GM20000 (cell line): ENCODE measurements around the gene ANKS1B.

ENCODE experiments used
- DNase-seq: peaks from one replicate; pipeline ENCODE4 v3.0.0; 2012; ENCODE audit warnings: low spot score
- TF ChIP-seq, protein P1 (sequence below): IDR thresholded peaks from 2 replicates; pipeline ENCODE4 v1.5.1; 2012; ENCODE audit warnings: mild to moderate bottlenecking, control low read depth; ENCODE audit errors: extremely low read depth, missing control alignments

The ANKS1B gene

DNA sequence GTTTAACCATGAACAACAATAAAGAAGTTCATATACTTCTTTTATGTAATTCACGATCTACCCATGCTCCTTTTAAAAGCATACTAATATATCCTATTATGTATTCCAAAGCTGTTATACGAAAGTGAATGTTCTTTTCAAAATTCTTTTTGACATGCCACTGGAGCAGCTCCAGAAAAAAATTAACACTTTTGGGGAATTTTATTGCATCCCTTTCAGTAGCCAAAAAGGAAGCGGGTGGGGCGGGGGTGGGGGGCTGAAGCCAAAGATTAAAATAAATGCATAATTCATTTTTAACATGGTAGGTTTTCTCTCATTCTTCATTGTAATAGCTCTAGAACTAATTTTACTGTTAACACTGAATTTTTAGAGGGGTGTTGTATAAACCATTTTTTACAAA, 123.0 kb downstream of the ANKS1B start:
- DNase-seq = no peak
- TF ChIP-seq, protein P1, sequence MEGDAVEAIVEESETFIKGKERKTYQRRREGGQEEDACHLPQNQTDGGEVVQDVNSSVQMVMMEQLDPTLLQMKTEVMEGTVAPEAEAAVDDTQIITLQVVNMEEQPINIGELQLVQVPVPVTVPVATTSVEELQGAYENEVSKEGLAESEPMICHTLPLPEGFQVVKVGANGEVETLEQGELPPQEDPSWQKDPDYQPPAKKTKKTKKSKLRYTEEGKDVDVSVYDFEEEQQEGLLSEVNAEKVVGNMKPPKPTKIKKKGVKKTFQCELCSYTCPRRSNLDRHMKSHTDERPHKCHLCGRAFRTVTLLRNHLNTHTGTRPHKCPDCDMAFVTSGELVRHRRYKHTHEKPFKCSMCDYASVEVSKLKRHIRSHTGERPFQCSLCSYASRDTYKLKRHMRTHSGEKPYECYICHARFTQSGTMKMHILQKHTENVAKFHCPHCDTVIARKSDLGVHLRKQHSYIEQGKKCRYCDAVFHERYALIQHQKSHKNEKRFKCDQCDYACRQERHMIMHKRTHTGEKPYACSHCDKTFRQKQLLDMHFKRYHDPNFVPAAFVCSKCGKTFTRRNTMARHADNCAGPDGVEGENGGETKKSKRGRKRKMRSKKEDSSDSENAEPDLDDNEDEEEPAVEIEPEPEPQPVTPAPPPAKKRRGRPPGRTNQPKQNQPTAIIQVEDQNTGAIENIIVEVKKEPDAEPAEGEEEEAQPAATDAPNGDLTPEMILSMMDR = no peak

DNA sequence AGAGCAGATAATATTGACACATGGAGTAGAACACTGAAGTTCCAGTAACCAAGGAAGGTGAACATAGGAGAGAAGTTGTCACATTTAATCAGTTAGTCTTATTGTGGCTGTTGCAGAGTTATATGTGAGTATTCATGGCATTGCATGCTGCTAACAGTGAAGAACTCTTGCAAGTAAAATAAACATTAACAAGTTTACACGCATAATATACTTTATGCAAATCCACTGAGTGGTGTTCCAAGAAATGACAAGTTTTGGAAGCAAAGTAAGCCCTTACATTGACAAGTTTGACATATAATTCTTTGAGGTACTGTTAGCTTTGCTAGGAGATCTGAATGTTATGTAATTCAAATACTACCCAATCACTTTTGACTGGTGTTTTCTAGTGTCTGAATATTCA, 125.6 kb downstream of the ANKS1B start:
- no peak for DNase-seq
- TF ChIP-seq, protein P1 = no peak

DNA sequence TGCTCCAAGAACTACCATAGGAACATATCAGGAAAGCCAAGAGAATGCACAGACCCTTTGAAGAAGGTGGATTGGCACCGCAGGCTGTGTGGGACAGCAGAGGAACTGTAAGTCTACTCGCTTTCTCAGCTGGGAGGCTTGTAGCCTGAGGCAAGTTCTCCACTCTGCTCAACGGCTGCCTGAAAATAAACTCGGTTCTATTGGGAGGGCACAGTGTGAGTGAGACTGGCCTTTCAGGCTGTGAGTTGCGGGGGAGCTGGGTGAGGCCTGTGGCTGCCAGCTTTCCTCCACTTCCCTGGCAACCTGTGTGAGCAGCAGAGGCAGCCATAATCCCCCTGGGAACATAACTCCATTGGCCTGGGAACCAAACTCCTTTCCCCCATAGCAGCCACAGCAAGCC, 132.1 kb downstream of the ANKS1B start:
- no peak for DNase-seq
- TF ChIP-seq, protein P1 = no peak

DNA sequence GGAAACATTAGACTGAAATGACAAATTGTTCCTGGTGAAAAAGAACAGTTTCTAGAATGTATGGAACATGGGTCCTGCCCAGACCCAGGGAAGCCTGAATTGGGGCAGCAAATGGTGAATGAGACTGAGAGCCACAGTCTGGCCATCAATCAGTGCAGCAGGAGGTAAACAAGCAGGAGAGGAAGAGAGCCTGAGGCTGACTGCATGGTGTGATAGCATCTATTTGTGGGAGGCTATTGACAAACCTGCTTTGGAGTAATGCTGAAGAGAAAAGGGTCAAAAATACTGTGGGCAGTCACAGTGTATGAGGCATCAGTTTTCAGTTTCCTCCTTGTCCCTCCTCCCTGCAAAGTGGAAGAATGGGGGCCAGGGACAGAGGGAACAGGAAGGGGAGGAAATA, 136.8 kb downstream of the ANKS1B start:
- TF ChIP-seq, protein P1 = no peak
- DNase-seq = no peak

DNA sequence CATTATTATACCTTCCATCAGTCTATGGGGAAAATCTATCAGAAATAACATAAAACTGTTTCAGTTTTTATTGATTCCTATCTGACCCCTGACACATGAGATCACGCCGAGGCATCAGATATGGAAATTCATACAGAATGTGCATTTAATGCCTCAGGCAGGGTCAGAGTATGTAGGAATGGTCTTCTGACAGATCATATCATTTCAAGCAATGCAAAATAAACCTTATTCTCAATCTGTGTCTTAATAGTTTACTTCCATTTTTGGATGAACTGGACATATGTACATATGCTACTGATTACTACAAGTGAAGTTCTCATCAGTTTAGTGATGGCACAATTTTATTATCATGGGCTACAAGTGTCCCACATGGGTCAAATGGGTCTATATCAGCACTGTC, 150.0 kb downstream of the ANKS1B start:
- no peak for DNase-seq
- TF ChIP-seq, protein P1 = no peak

DNA sequence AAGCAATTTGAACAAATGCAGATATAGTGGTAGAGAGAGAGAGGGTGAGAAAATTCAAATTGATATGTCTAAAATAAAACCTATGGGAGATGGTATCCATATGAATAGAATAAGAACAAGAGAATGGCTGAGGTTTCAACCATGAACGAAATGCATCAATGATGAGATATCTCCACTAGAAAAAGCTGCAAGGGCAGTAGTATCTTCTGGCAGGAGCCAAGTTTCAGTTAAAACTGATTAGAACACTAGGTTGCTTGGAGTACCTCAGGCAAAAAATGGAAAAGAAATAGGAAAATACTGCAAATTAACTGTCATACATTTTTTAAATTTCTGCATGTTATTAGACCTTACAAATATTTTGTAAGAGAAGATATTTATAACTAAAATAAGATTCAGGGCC, 151.3 kb downstream of the ANKS1B start:
- TF ChIP-seq, protein P1 = no peak
- DNase-seq = no peak

DNA sequence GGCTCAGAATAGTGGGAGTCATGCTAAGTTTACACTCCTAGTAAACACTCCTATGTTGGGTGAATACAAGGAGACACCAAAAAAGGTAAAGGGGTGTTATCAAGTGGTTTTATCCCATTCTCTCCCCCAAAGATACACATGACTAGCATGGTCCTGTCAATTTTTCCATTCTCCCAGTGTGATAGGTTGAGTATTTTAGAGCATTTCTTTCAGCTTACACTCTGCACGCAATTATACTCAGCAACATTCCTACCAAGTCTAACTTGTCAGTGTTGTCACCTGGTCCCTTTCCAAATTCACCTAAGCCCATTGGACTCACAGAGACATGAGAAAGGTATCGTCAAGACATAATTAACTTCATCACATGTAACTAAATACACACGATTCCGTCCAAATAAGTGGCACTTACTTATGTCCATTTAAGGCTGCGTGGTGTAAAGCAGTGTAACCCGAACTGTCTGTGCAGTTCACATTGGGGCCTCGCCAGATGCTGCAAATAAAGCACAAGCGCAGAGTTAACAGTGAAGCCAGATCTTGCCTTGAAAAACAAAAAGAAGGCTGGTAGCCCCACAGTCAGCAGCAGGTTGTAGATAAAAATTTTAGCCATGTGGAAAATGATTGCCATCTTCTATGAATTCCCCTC, 159.7 kb downstream of the ANKS1B start:
- TF ChIP-seq, protein P1 = no peak
- DNase-seq = no peak
